Esophagus muscularis mucosa (tissue), 4 donors: ENCODE data around the gene USP5.

Experiments
- CTCF ChIP-seq, 3 experiments: fragments of 200-600 bp in 2 of 3; fragments of 450-650 bp in 1 of 3; sonication (generic) in 2 of 3; IDR thresholded peaks; one replicate each; pipeline ENCODE4 v1.5.1; 2017 to 2019; ENCODE audit warnings: antibody characterized with exemption in 3 of 3, mild to moderate bottlenecking in 2 of 3, moderate library complexity in 1 of 3
- EP300 ChIP-seq: sonication (generic); formaldehyde crosslinking; IDR thresholded peaks from one replicate; pipeline ENCODE4 v1.6.1; 2017; ENCODE audit warnings: antibody characterized with exemption
- POLR2A ChIP-seq: fragments of 450-650 bp; IDR thresholded peaks from one replicate; pipeline ENCODE4 v1.6.1; 2017; ENCODE audit warnings: antibody characterized with exemption, moderate library complexity, mild to moderate bottlenecking, low read depth
- POLR2AphosphoS5 ChIP-seq, 2 donors: sonication (generic); formaldehyde crosslinking; IDR thresholded peaks; one replicate each; pipeline ENCODE4 v1.6.1; 2017; ENCODE audit warnings: antibody characterized with exemption in 2 of 2

- TF ChIP-seq CTCF (IDR thresholded peaks at IDR 0.05) (no peak), POLR2AphosphoS5 (IDR thresholded peaks at IDR 0.05) (no peak), POLR2A (no peak), EP300 (no peak)
These were observed 2.1 kb downstream of the USP5 start for GRCh38 chr12:6854036-6854435.
